ENCODE results near the gene NOL7. TPM values are rescaled to one million over a fixed set of nuclear protein-coding genes. Genes with fewer than 3 reads are reported as not detected.
A peak's percentile ranks its signal among the peaks of the same experiment; 100 is the strongest.

NOL7 gene
- total and polyA plus RNA-seq, 2 of the 13 experiments (the other 11 are each of a cell fraction or from before 2014, with no cell fraction given), result 37.8 to 186 TPM

- TF ChIP-seq SOX6 (IDR thresholded peaks at IDR 0.05) (no peak), SOX6 (CRISPR knock-in tag; IDR thresholded peaks at IDR 0.05) (peak; percentile 58; the same call in 1 of the 2 replicates), REXO4 (CRISPR knock-in tag; IDR thresholded peaks at IDR 0.05; ENCODE audit: borderline replicate concordance) (no peak), ZBTB21 (CRISPR knock-in tag; IDR thresholded peaks at IDR 0.05) (no peak), SOX5 (CRISPR knock-in tag; IDR thresholded peaks at IDR 0.05; ENCODE audit: borderline replicate concordance) (peak; percentile 61; the same call in 1 of the 2 replicates), ZBTB4 (CRISPR knock-in tag; IDR thresholded peaks at IDR 0.05; ENCODE audit: borderline replicate concordance) (no peak), MLX (CRISPR knock-in tag; IDR thresholded peaks at IDR 0.05) (no peak), BRD4 (CRISPR knock-in tag; IDR thresholded peaks at IDR 0.05) (no peak), CEBPG (CRISPR knock-in tag; IDR thresholded peaks at IDR 0.05) (peak; percentile 86), SIX1 (CRISPR knock-in tag; IDR thresholded peaks at IDR 0.05; ENCODE audit: borderline replicate concordance) (peak; percentile 28; the same call in 1 of the 2 replicates), TOE1 (CRISPR knock-in tag; IDR thresholded peaks at IDR 0.05) (no peak), ZNF121 (CRISPR knock-in tag; IDR thresholded peaks at IDR 0.05) (no peak), YEATS2 (CRISPR knock-in tag; IDR thresholded peaks at IDR 0.05; ENCODE audit: borderline replicate concordance) (no peak), FUBP1 (CRISPR knock-in tag; IDR thresholded peaks at IDR 0.05; ENCODE audit: borderline replicate concordance) (no peak), NCOR1 (IDR thresholded peaks at IDR 0.05; ENCODE audit: borderline replicate concordance, low read length) (peak; percentile 27; the same call in 1 of the 2 replicates), GATAD2A (CRISPR knock-in tag; IDR thresholded peaks at IDR 0.05) (peak; percentile 84), ZNF670 (CRISPR knock-in tag; IDR thresholded peaks at IDR 0.05; ENCODE audit: borderline replicate concordance) (no peak), PAXIP1 (CRISPR knock-in tag; conservative IDR thresholded peaks at IDR 0.05) (peak; percentile 43; the same call in 1 of the 2 replicates), NR2F6 (IDR thresholded peaks at IDR 0.05) (no peak), NR2F6 (CRISPR knock-in tag; IDR thresholded peaks at IDR 0.05) (0 out of 2 replicates have a peak, but pooled peaks have one; percentile 24), ZNF362 (CRISPR knock-in tag; IDR thresholded peaks at IDR 0.05; ENCODE audit: borderline replicate concordance) (peak; percentile 19; the same call in 1 of the 2 replicates)
Observed at GRCh38 chr6:13664703-13665352, 49.7 kb downstream of the NOL7 start (continued).
